Measurements from ENCODE around the gene CCNI. TPM values are rescaled to one million over a fixed set of nuclear protein-coding genes. Genes with fewer than 3 reads are reported as not detected.
"Not testable (repeated sequence)": the region's sequence is repeated elsewhere in the genome, so short reads cannot be mapped to it uniquely, and the experiment has no call there.

CCNI gene
- total RNA-seq, 1 donor from 2014 or later, result 303 TPM

GRCh38 chr4:77073106-77073809 lies 2.5 kb downstream of the CCNI start:
- H3K27me3 Mint-ChIP-seq (ENCODE audit: unreplicated experiment), result peaks cover 3% of the 10 kb centered on the region
- no peak for DNase-seq (ENCODE audit: low spot score)
- no peak overlapping the region for H3K4me3 Mint-ChIP-seq (ENCODE audit: unreplicated experiment)
- peaks cover 28% of the 10 kb centered on the region for H3K4me1 Mint-ChIP-seq (ENCODE audit: unreplicated experiment)
- no peak for TF ChIP-seq CTCF (IDR thresholded peaks at IDR 0.05; ENCODE audit: unreplicated experiment)
- H3K36me3 Mint-ChIP-seq (ENCODE audit: low read depth, unreplicated experiment), result no peaks in the 10 kb centered on the region
- no peak overlapping the region for H3K27ac Mint-ChIP-seq (ENCODE audit: unreplicated experiment)
- H3K9me3 Mint-ChIP-seq (ENCODE audit: unreplicated experiment), result no peaks in the 10 kb centered on the region

- Mint-ChIP-seq H3K27ac (ENCODE audit: unreplicated experiment) (no peak overlapping the region), H3K4me3 (ENCODE audit: unreplicated experiment) (no peak overlapping the region), H3K9me3 (ENCODE audit: unreplicated experiment) (no peaks in the 10 kb centered on the region), H3K27me3 (ENCODE audit: unreplicated experiment) (peaks cover 3% of the 10 kb centered on the region), H3K36me3 (ENCODE audit: low read depth, unreplicated experiment) (no peaks in the 10 kb centered on the region), H3K4me1 (ENCODE audit: unreplicated experiment) (peaks cover 20% of the 10 kb centered on the region)
- no peak for TF ChIP-seq CTCF (IDR thresholded peaks at IDR 0.05; ENCODE audit: unreplicated experiment)
- DNase-seq (ENCODE audit: low spot score), result no peak
These were observed 3.5 kb downstream of the CCNI start for GRCh38 chr4:77072195-77072753.

- not testable (repeated sequence) for H3K27me3 Mint-ChIP-seq (ENCODE audit: unreplicated experiment); H3K9me3 Mint-ChIP-seq (ENCODE audit: unreplicated experiment); DNase-seq (ENCODE audit: low spot score); H3K27ac Mint-ChIP-seq (ENCODE audit: unreplicated experiment); H3K36me3 Mint-ChIP-seq (ENCODE audit: low read depth, unreplicated experiment); H3K4me3 Mint-ChIP-seq (ENCODE audit: unreplicated experiment)
- peaks cover 12% of the 10 kb centered on the region for H3K4me1 Mint-ChIP-seq (ENCODE audit: unreplicated experiment)
These were observed 6.3 kb downstream of the CCNI start for GRCh38 chr4:77069514-77069913.

- H3K27me3 Mint-ChIP-seq (ENCODE audit: unreplicated experiment), result no peaks in the 10 kb centered on the region
- no peak for DNase-seq (ENCODE audit: low spot score)
- peaks cover 13% of the 10 kb centered on the region for H3K36me3 Mint-ChIP-seq (ENCODE audit: low read depth, unreplicated experiment)
- no peak overlapping the region for H3K4me3 Mint-ChIP-seq (ENCODE audit: unreplicated experiment)
- peaks cover 6% of the 10 kb centered on the region for H3K4me1 Mint-ChIP-seq (ENCODE audit: unreplicated experiment)
- TF ChIP-seq CTCF (IDR thresholded peaks at IDR 0.05; ENCODE audit: unreplicated experiment), result no peak
- H3K27ac Mint-ChIP-seq (ENCODE audit: unreplicated experiment), result no peak overlapping the region
- H3K9me3 Mint-ChIP-seq (ENCODE audit: unreplicated experiment), result no peaks in the 10 kb centered on the region
These were observed 10.4 kb downstream of the CCNI start for GRCh38 chr4:77065382-77065781.

GRCh38 chr4:77062856-77063255 lies 12.9 kb downstream of the CCNI start:
- no peak for TF ChIP-seq CTCF (IDR thresholded peaks at IDR 0.05; ENCODE audit: unreplicated experiment)
- H3K4me1 Mint-ChIP-seq (ENCODE audit: unreplicated experiment), result no peaks in the 10 kb centered on the region
- no peak overlapping the region for H3K4me3 Mint-ChIP-seq (ENCODE audit: unreplicated experiment)
- no peaks in the 10 kb centered on the region for H3K9me3 Mint-ChIP-seq (ENCODE audit: unreplicated experiment)
- no peaks in the 10 kb centered on the region for H3K27me3 Mint-ChIP-seq (ENCODE audit: unreplicated experiment)
- peaks cover 13% of the 10 kb centered on the region for H3K36me3 Mint-ChIP-seq (ENCODE audit: low read depth, unreplicated experiment)
- no peak for DNase-seq (ENCODE audit: low spot score)
- H3K27ac Mint-ChIP-seq (ENCODE audit: unreplicated experiment), result no peak overlapping the region
